Hepatocyte (in vitro differentiated cells): ENCODE data around the gene OR10V1. TPM values are rescaled to one million over a fixed set of nuclear protein-coding genes. Genes with fewer than 3 reads are reported as not detected.
A peak's percentile ranks its signal among the peaks of the same experiment; 100 is the strongest.

Experiments used
- DNase-seq: peaks from one replicate; pipeline ENCODE4 v3.0.0-alpha.2; 2016; ENCODE audit warnings: low spot score
- H2AFZ ChIP-seq: fragments of 200-600 bp; sonication (generic); 2 replicates; pipeline ENCODE4 v1.6.0; 2016; ENCODE audit warnings: antibody characterized with exemption, mild to moderate bottlenecking
- H3K27ac ChIP-seq: fragments of 200-600 bp; sonication (generic); 2 replicates; pipeline ENCODE4 v1.5.1; 2016; ENCODE audit warnings: mild to moderate bottlenecking
- H3K27me3 ChIP-seq: fragments of 200-600 bp; sonication (generic); 2 replicates; pipeline ENCODE4 v1.6.1; 2016
- H3K36me3 ChIP-seq: fragments of 200-600 bp; sonication (generic); replicated peaks from 2 replicates; pipeline ENCODE4 v1.5.1; 2016; ENCODE audit warnings: low read depth; ENCODE audit not compliant: insufficient read depth
- H3K4me1 ChIP-seq: fragments of 200-600 bp; sonication (generic); 2 replicates; pipeline ENCODE4 v1.5.1; 2016; ENCODE audit warnings: mild to moderate bottlenecking, moderate library complexity; ENCODE audit not compliant: insufficient read depth
- H3K4me2 ChIP-seq: fragments of 200-600 bp; sonication (generic); 2 replicates; pipeline ENCODE4 v1.6.0; 2016
- H3K4me3 ChIP-seq: fragments of 200-600 bp; sonication (generic); 2 replicates; pipeline ENCODE4 v1.5.1; 2016; ENCODE audit warnings: mild to moderate bottlenecking
- H3K79me2 ChIP-seq: fragments of 200-600 bp; sonication (generic); 2 replicates; pipeline ENCODE4 v1.6.0; 2017; ENCODE audit warnings: mild to moderate bottlenecking
- H3K9me2 ChIP-seq: fragments of 200-600 bp; sonication (generic); replicated peaks from 2 replicates; pipeline ENCODE4 v1.6.0; 2017; ENCODE audit warnings: mild to moderate bottlenecking; ENCODE audit not compliant: insufficient read depth
- H3K9me3 ChIP-seq: fragments of 200-600 bp; sonication (generic); 2 replicates; pipeline ENCODE4 v1.5.1; 2016; ENCODE audit warnings: low read depth, mild to moderate bottlenecking
- H4K20me1 ChIP-seq: fragments of 200-600 bp; sonication (generic); 2 replicates; pipeline ENCODE4 v1.6.0; 2016; ENCODE audit warnings: mild to moderate bottlenecking; ENCODE audit not compliant: insufficient read depth, poor library complexity, severe bottlenecking
- EZH2 ChIP-seq: fragments of 200-600 bp; sonication (generic); IDR thresholded peaks from 2 replicates; pipeline ENCODE4 v1.6.1; 2016; ENCODE audit warnings: antibody characterized with exemption, mild to moderate bottlenecking, borderline replicate concordance
- EZH2phosphoT487 ChIP-seq: fragments of 200-600 bp; sonication (generic); IDR thresholded peaks from one replicate; pipeline ENCODE4 v1.6.1; 2018; ENCODE audit warnings: antibody characterized with exemption, mild to moderate bottlenecking, low read depth, moderate library complexity; ENCODE audit not compliant: unreplicated experiment, severe bottlenecking
- WGBS: methylation state at CpG from one replicate; pipeline ENCODE4 v1.1.6; 2016; ENCODE audit warnings: low lambda C conversion rate; ENCODE audit errors: missing lambda C conversion rate; 5-methylcytosine and 5-hydroxymethylcytosine counted together
- polyA plus RNA-seq: library from polyadenylated mRNA; unstranded; fragments of >200 nt; fragmentation: Nextera tagmentation; extraction: Ambion mirVana; gene quantifications from 2 replicates; pipeline ENCODE4 v1.2.1, GENCODE V29; 2016
- total RNA-seq: library from RNA; depleted of rRNA; stranded (reverse); fragments of >200 nt; gene quantifications from 2 replicates; pipeline ENCODE4 v1.2.3, GENCODE V29; 2014
- TF ChIP-seq, protein P1 (sequence below): fragments of 200-600 bp; sonication (generic); IDR thresholded peaks from 2 replicates; pipeline ENCODE4 v1.5.1; 2016; ENCODE audit warnings: antibody characterized with exemption, mild to moderate bottlenecking; ENCODE audit not compliant: poor library complexity

The OR10V1 gene
- total and polyA plus RNA-seq, 2 experiments from 2014 or later = not detected

DNA sequence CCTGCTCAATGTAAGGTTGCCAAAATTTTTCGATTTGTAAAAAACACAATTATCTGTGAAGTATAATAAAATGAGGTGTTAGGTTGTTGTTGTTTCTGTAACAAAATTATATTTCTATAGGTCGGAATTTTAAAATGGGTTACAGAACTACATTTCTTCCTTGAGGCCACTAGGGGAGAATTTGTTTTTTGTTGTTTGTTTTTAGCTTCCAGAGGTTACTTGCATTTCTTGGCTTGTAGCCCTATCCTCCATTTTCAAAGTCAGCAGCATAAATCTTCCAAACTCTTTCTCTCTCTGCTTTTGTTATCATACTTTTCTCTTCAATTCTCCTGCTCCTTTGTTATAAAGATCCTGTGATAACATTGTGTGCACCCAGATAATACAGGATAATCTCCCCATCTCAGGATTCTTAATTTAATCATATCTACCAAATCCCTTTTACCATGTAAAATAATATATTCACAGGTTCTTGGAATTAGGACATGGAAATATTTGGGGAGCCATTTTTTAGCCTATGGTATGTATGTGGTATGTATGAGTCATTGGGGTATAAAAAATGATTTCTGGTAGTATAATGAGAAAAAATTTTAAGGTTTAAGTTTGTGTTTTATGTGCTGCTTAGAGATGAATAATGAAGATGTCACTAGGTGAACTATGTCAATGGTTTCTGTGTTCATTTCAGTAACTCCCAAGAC, 35.4 kb downstream of the OR10V1 start:
- H3K27me3 ChIP-seq = no peaks in the 10 kb centered on the region
- H4K20me1 ChIP-seq = no peaks in the 10 kb centered on the region
- no peaks in the 10 kb centered on the region for H3K36me3 ChIP-seq
- no peak overlapping the region for H3K4me2 ChIP-seq
- TF ChIP-seq EZH2 = no peak
- TF ChIP-seq, protein P1, sequence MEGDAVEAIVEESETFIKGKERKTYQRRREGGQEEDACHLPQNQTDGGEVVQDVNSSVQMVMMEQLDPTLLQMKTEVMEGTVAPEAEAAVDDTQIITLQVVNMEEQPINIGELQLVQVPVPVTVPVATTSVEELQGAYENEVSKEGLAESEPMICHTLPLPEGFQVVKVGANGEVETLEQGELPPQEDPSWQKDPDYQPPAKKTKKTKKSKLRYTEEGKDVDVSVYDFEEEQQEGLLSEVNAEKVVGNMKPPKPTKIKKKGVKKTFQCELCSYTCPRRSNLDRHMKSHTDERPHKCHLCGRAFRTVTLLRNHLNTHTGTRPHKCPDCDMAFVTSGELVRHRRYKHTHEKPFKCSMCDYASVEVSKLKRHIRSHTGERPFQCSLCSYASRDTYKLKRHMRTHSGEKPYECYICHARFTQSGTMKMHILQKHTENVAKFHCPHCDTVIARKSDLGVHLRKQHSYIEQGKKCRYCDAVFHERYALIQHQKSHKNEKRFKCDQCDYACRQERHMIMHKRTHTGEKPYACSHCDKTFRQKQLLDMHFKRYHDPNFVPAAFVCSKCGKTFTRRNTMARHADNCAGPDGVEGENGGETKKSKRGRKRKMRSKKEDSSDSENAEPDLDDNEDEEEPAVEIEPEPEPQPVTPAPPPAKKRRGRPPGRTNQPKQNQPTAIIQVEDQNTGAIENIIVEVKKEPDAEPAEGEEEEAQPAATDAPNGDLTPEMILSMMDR = no peak
- no peak for TF ChIP-seq EZH2phosphoT487
- no peak overlapping the region for H2AFZ ChIP-seq
- peaks cover 30% of the 10 kb centered on the region for H3K4me1 ChIP-seq
- no peaks in the 10 kb centered on the region for H3K9me3 ChIP-seq
- H3K27ac ChIP-seq = no peak overlapping the region
- no peak overlapping the region for H3K4me3 ChIP-seq
- WGBS = 83% methylated on average over 2 of the region's 2 CpGs
- DNase-seq = no peak
- no peaks in the 10 kb centered on the region for H3K79me2 ChIP-seq
- no peaks in the 10 kb centered on the region for H3K9me2 ChIP-seq

- no peaks in the 10 kb centered on the region for H3K9me3 ChIP-seq
- H3K27me3 ChIP-seq = no peaks in the 10 kb centered on the region
- H3K27ac ChIP-seq = peak overlapping the region; percentile 72
- no peak overlapping the region for H2AFZ ChIP-seq
- no peak overlapping the region for H3K4me3 ChIP-seq
- no peaks in the 10 kb centered on the region for H4K20me1 ChIP-seq
- H3K9me2 ChIP-seq = no peaks in the 10 kb centered on the region
- no peaks in the 10 kb centered on the region for H3K36me3 ChIP-seq
- H3K4me1 ChIP-seq = peaks cover 19% of the 10 kb centered on the region
- 80% methylated on average over 8 of the region's 8 CpGs for WGBS
- no peak for TF ChIP-seq EZH2phosphoT487
- no peak for TF ChIP-seq EZH2
- TF ChIP-seq, protein P1 = no peak
- no peaks in the 10 kb centered on the region for H3K79me2 ChIP-seq
- peak; percentile 16 for DNase-seq
- no peak overlapping the region for H3K4me2 ChIP-seq
These were observed 37.4 kb downstream of the OR10V1 start for GRCh38 chr11:59676205-59676604.

DNA sequence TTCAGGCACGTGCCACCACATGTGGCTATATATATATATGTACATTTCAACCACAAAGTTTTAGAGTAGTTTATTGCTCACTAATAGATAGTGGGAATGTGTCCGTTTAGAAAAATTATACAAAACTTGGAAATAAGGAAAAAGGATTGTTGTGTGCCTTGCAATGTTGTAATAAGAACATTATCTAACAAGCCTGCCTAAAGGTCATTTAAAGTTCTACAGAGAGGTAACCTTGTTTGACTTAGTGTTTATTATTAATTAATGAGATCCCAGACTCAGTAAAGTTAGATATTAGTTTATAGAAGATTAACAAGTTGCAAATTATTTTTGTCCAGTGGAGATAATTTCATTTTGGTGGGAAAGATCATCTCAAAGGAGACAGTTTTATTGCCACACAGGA, 39.4 kb downstream of the OR10V1 start:
- H4K20me1 ChIP-seq = no peaks in the 10 kb centered on the region
- H3K4me1 ChIP-seq = peaks cover 15% of the 10 kb centered on the region
- H3K27ac ChIP-seq = no peak overlapping the region
- H3K9me2 ChIP-seq = no peaks in the 10 kb centered on the region
- whole genome bisulfite sequencing = 59% methylated on average over 2 of the region's 2 CpGs
- no peaks in the 10 kb centered on the region for H3K9me3 ChIP-seq
- H3K36me3 ChIP-seq = no peaks in the 10 kb centered on the region
- H3K4me3 ChIP-seq = no peak overlapping the region
- H2AFZ ChIP-seq = no peak overlapping the region
- peaks cover 11% of the 10 kb centered on the region for H3K79me2 ChIP-seq
- TF ChIP-seq EZH2 (no peak), EZH2phosphoT487 (no peak)
- TF ChIP-seq, protein P1 = no peak
- H3K27me3 ChIP-seq = no peaks in the 10 kb centered on the region
- DNase-seq = no peak
- no peak overlapping the region for H3K4me2 ChIP-seq
